SHP77 treated with DMSO at 0.1 percent for 48 hours (cell line): ENCODE measurements around the gene NOXA1.
"Not testable (repeated sequence)": the region's sequence is repeated elsewhere in the genome, so short reads cannot be mapped to it uniquely, and the experiment has no call there.

Experiments
- DNase-seq: peaks from one replicate; lab custom pipeline; 2025; lab: John Stamatoyannopoulos, UW

The NOXA1 gene

GRCh38 chr9:137406085-137406760 is 17.0 kb upstream of the NOXA1 start:
- DNase-seq: no peak

- no peak for DNase-seq
Measured at GRCh38 chr9:137406876-137407589, 16.2 kb upstream of the NOXA1 start.

- no peak for DNase-seq
Measured at GRCh38 chr9:137407590-137408300, 15.4 kb upstream of the NOXA1 start.

GRCh38 chr9:137408651-137409405 is 14.4 kb upstream of the NOXA1 start:
- DNase-seq: no peak

GRCh38 chr9:137409515-137409914 is 13.7 kb upstream of the NOXA1 start:
- DNase-seq: no peak

GRCh38 chr9:137410236-137410890 is 12.8 kb upstream of the NOXA1 start:
- not testable (repeated sequence) for DNase-seq

- no peak for DNase-seq
Measured at GRCh38 chr9:137410891-137411249, 12.3 kb upstream of the NOXA1 start.

GRCh38 chr9:137411260-137411644 is 11.9 kb upstream of the NOXA1 start:
- no peak for DNase-seq

- no peak for DNase-seq
Measured at GRCh38 chr9:137411645-137412380, 11.4 kb upstream of the NOXA1 start.

- no peak for DNase-seq
Measured at GRCh38 chr9:137412431-137412830, 10.8 kb upstream of the NOXA1 start.

- DNase-seq: no peak
Measured at GRCh38 chr9:137415451-137415850, 7.7 kb upstream of the NOXA1 start.

GRCh38 chr9:137416006-137416562 is 7.1 kb upstream of the NOXA1 start:
- no peak for DNase-seq

- no peak for DNase-seq
Measured at GRCh38 chr9:137416563-137417151, 6.5 kb upstream of the NOXA1 start.

- no peak for DNase-seq
Measured at GRCh38 chr9:137417161-137418021, 5.8 kb upstream of the NOXA1 start.

GRCh38 chr9:137421838-137422603 is 1.2 kb upstream of the NOXA1 start:
- DNase-seq: no peak

- DNase-seq: no peak
Measured at GRCh38 chr9:137423514-137424291, 510 bp downstream of the NOXA1 start.

- no peak for DNase-seq
Measured at GRCh38 chr9:137426018-137426681, 3.0 kb downstream of the NOXA1 start.
